Measurements from ENCODE around the gene LCMT1. TPM values are rescaled to one million over a fixed set of nuclear protein-coding genes. Genes with fewer than 3 reads are reported as not detected.

Gene LCMT1
- total RNA-seq, 1 experiment from 2014 or later, result 44.2 TPM

- ChIA-PET POLR2A (interaction anchor here (0.8 kb wide), 1 partner anchor 129 kb away, joined by 3 read pairs; no protein-coding TSS in a partner anchor), CTCF (no interaction called here)
- no peak for DNase-seq (ENCODE audit: low read depth, low spot score)
- BruUV-seq (replicated peaks), result no TSS peak
- Histone ChIP-seq H3K9me3 (ENCODE audit: control insufficient read depth, insufficient read depth, low read depth, low read length) (no peaks in the 10 kb centered on the region), H3K27me3 (ENCODE audit: control insufficient read depth, insufficient read depth, low read length) (no peaks in the 10 kb centered on the region; the same call in 1 of the 2 replicates), H3K4me3 (ENCODE audit: low read depth in 2 of 2, low read length in 2 of 2) (no peak overlapping the region), H3K4me1 (ENCODE audit: control insufficient read depth, insufficient read depth, low read length) (no peaks in the 10 kb centered on the region), H3K27ac (ENCODE audit: low read length) (no peak overlapping the region), H3K36me3 (ENCODE audit: control insufficient read depth, insufficient read depth, low read length) (no peaks in the 10 kb centered on the region)
- intact Hi-C loops (cut with micrococcal nuclease; ENCODE audit: unreplicated experiment) (no loop called here), in situ Hi-C loops (cut with HindIII; ENCODE audit: low pct_unique_long_range_greater_than_20kb, low sequenced_read_pairs) (no loop called here)
- TF ChIP-seq POLR2AphosphoS5 (IDR thresholded peaks at IDR 0.05; ENCODE audit: low read depth, low read length), result no peak
- TF ChIP-seq REST (IDR thresholded peaks at IDR 0.05; ENCODE audit: insufficient read depth in 1 of 2, low read depth in 2 of 2, low read length in 1 of 2), result no peak
- TF ChIP-seq, protein P1, sequence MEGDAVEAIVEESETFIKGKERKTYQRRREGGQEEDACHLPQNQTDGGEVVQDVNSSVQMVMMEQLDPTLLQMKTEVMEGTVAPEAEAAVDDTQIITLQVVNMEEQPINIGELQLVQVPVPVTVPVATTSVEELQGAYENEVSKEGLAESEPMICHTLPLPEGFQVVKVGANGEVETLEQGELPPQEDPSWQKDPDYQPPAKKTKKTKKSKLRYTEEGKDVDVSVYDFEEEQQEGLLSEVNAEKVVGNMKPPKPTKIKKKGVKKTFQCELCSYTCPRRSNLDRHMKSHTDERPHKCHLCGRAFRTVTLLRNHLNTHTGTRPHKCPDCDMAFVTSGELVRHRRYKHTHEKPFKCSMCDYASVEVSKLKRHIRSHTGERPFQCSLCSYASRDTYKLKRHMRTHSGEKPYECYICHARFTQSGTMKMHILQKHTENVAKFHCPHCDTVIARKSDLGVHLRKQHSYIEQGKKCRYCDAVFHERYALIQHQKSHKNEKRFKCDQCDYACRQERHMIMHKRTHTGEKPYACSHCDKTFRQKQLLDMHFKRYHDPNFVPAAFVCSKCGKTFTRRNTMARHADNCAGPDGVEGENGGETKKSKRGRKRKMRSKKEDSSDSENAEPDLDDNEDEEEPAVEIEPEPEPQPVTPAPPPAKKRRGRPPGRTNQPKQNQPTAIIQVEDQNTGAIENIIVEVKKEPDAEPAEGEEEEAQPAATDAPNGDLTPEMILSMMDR (IDR thresholded peaks at IDR 0.05), result no peak
- no peak for TF ChIP-seq TCF7L2 (IDR thresholded peaks at IDR 0.05; ENCODE audit: low read depth, low read length)
- no peak for TF ChIP-seq SIN3A (IDR thresholded peaks at IDR 0.05; ENCODE audit: borderline replicate concordance, insufficient read depth, low read depth, low read length)
- no peak for ATAC-seq
Measured at GRCh38 chr16:25089351-25089750, 22.2 kb upstream of the LCMT1 start.

DNA sequence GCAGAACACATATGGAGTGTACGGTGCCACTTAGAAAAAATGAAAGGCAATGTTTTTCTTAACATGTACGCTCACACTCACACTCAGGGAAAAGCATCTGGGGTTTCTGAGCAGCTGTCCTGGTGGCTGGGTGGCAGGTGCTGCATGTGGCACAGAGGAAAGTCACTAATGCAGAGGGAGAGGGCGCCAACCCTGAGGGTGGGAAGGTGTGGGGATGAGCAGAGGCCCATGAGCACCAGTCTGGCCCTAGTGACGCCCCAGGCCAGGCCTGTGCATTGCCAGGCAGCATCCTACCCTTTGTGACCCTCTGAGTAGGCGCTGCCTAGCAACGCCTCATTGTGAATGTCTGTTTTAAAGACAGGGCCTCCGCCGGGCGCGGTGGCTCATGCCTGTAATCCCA, 19.1 kb upstream of the LCMT1 start:
- TF ChIP-seq SIN3A (IDR thresholded peaks at IDR 0.05; ENCODE audit: borderline replicate concordance, insufficient read depth, low read depth, low read length) (no peak), POLR2AphosphoS5 (IDR thresholded peaks at IDR 0.05; ENCODE audit: low read depth, low read length) (no peak), TCF7L2 (IDR thresholded peaks at IDR 0.05; ENCODE audit: low read depth, low read length) (no peak), REST (IDR thresholded peaks at IDR 0.05; ENCODE audit: insufficient read depth in 1 of 2, low read depth in 2 of 2, low read length in 1 of 2) (no peak)
- TF ChIP-seq, protein P1 (IDR thresholded peaks at IDR 0.05), result no peak
- in situ Hi-C loops (cut with HindIII; ENCODE audit: low pct_unique_long_range_greater_than_20kb, low sequenced_read_pairs), result no loop called here
- no peak for DNase-seq (ENCODE audit: low read depth, low spot score)
- BruUV-seq (replicated peaks), result no TSS peak
- Histone ChIP-seq H3K27me3 (ENCODE audit: control insufficient read depth, insufficient read depth, low read length) (peaks cover 4% of the 10 kb centered on the region; the same call in 1 of the 2 replicates), H3K4me1 (ENCODE audit: control insufficient read depth, insufficient read depth, low read length) (no peaks in the 10 kb centered on the region), H3K36me3 (ENCODE audit: control insufficient read depth, insufficient read depth, low read length) (no peaks in the 10 kb centered on the region), H3K27ac (ENCODE audit: low read length) (no peak overlapping the region), H3K9me3 (ENCODE audit: control insufficient read depth, insufficient read depth, low read depth, low read length) (no peaks in the 10 kb centered on the region), H3K4me3 (ENCODE audit: low read depth in 2 of 2, low read length in 2 of 2) (no peak overlapping the region)
- CTCF ChIA-PET, result no interaction called here
- intact Hi-C loops (cut with micrococcal nuclease; ENCODE audit: unreplicated experiment), result no loop called here
- POLR2A ChIA-PET, result no interaction called here
- no peak for ATAC-seq
